GM12878 (cell line): Measurements from ENCODE around the gene BHLHE41. TPM values are rescaled to one million over a fixed set of nuclear protein-coding genes. Genes with fewer than 3 reads are reported as not detected.

Experiments
- ATAC-seq: fragments of 200-7000 bp; cut with Tn5 transposase; 3 replicates; pipeline ENCODE4 v1.9.1; 2020; ENCODE audit warnings: mild to moderate bottlenecking, moderate library complexity
- BruUV-seq: library from RNA; stranded (reverse); fragments of 400-500 nt; replicated peaks from 2 replicates; lab custom pipeline; 2021; lab: Mats Ljungman, UMichigan
- CTCF ChIA-PET: fragments of 300-600 bp; sonication (Branson Sonifier 250); formaldehyde crosslinking; extraction: SDS; loops from one replicate; lab custom pipeline; 2021; ENCODE audit warnings: inconsistent platforms; lab: Yijun Ruan, JAX
- POLR2A ChIA-PET: fragments of 350-600 bp; formaldehyde crosslinking; extraction: SDS; loops from one replicate; lab custom pipeline; 2021; ENCODE audit warnings: inconsistent platforms; lab: Charles Lee
- RAD21 ChIA-PET: fragments of 300-600 bp; sonication (Branson Sonifier 250); formaldehyde crosslinking; loops from one replicate; lab custom pipeline; 2023; ENCODE audit warnings: antibody characterized with exemption; ENCODE audit not compliant: unreplicated experiment; lab: Charles Lee
- SMC1A ChIA-PET: fragments of 300-600 bp; sonication (Branson Sonifier 250); formaldehyde crosslinking; loops from one replicate; lab custom pipeline; 2023; ENCODE audit not compliant: unreplicated experiment, uncharacterized antibody; lab: Charles Lee
- DNase-seq: peaks from one replicate; pipeline ENCODE4 v3.0.0-alpha.2; 2011; ENCODE audit warnings: low read depth, low spot score
- FAIRE-seq: peaks from 3 replicates; lab custom pipeline; 2011; peaks lifted over from hg19 to GRCh38; lab: Jason Lieb, UNC
- H2AFZ ChIP-seq: 2 replicates; pipeline ENCODE4 v1.6.0; 2011; ENCODE audit warnings: low read depth, low read length, control low read depth; ENCODE audit not compliant: control insufficient read depth
- H3K27ac ChIP-seq: 2 replicates; pipeline ENCODE4 v1.5.1; 2011; ENCODE audit warnings: control low read depth; ENCODE audit not compliant: control insufficient read depth, insufficient read depth
- H3K27me3 ChIP-seq, 2 experiments: replicated peaks in 1 of 2; 2 replicates each; pipeline versions ENCODE4 v1.6.0 to v1.6.1; 2011; ENCODE audit warnings: low read length in 1 of 2; ENCODE audit not compliant: control insufficient read depth in 2 of 2, insufficient read depth in 2 of 2
- H3K36me3 ChIP-seq, 2 experiments: 2 replicates each; pipeline ENCODE4 v1.5.1; 2011; ENCODE audit warnings: low read length in 1 of 2; ENCODE audit not compliant: control insufficient read depth in 2 of 2, insufficient read depth in 2 of 2
- H3K4me1 ChIP-seq: 2 replicates; pipeline ENCODE4 v1.6.1; 2011; ENCODE audit warnings: mild to moderate bottlenecking, low read length, moderate library complexity, mixed read lengths; ENCODE audit not compliant: control insufficient read depth, insufficient read depth
- H3K4me2 ChIP-seq: 2 replicates; pipeline ENCODE4 v1.6.0; 2011; ENCODE audit warnings: control low read depth; ENCODE audit not compliant: control insufficient read depth, insufficient read depth
- H3K4me3 ChIP-seq: fragments of 200-600 bp; sonication (generic); 2 replicates; pipeline ENCODE4 v1.5.1; 2016
- H3K79me2 ChIP-seq: 2 replicates; pipeline ENCODE4 v1.6.0; 2011; ENCODE audit warnings: low read length; ENCODE audit not compliant: control insufficient read depth, insufficient read depth
- H3K9ac ChIP-seq: 2 replicates; pipeline ENCODE4 v1.8.0; 2011; ENCODE audit warnings: low read length, control low read depth, mixed read lengths; ENCODE audit not compliant: control insufficient read depth, insufficient read depth
- H3K9me3 ChIP-seq: replicated peaks from 3 replicates; pipeline ENCODE4 v1.5.1; 2011; ENCODE audit warnings: mild to moderate bottlenecking, low read length; ENCODE audit not compliant: control insufficient read depth, insufficient read depth
- H4K20me1 ChIP-seq: 2 replicates; pipeline ENCODE4 v1.6.0; 2011; ENCODE audit not compliant: control insufficient read depth, insufficient read depth
- EZH2 ChIP-seq: IDR thresholded peaks from 2 replicates; pipeline ENCODE4 v1.6.1; 2012; ENCODE audit warnings: low read depth, mild to moderate bottlenecking, control low read depth, inconsistent platforms, low read length, borderline replicate concordance; ENCODE audit not compliant: control insufficient read depth
- GABPA ChIP-seq: IDR thresholded peaks from 2 replicates; pipeline ENCODE4 v1.6.1; 2014; ENCODE audit warnings: antibody characterized with exemption, low read depth, mild to moderate bottlenecking, inconsistent platforms
- HDGF ChIP-seq: fragments of 450-650 bp; IDR thresholded peaks from 2 replicates; pipeline ENCODE4 v1.6.1; 2016; ENCODE audit warnings: antibody characterized with exemption
- KAT2A ChIP-seq: conservative IDR thresholded peaks from 2 replicates; pipeline ENCODE4 v1.6.1; 2011; ENCODE audit warnings: low read depth, low read length; ENCODE audit not compliant: control insufficient read depth
- MTA2 ChIP-seq: fragments of 450-650 bp; IDR thresholded peaks from 2 replicates; pipeline ENCODE4 v1.6.1; 2016; ENCODE audit warnings: low read depth, mild to moderate bottlenecking, moderate library complexity
- NFXL1 ChIP-seq: fragments of 450-650 bp; IDR thresholded peaks from 2 replicates; pipeline ENCODE4 v1.6.1; 2017; ENCODE audit warnings: antibody characterized with exemption, mild to moderate bottlenecking, borderline replicate concordance
- NFYA ChIP-seq: IDR thresholded peaks from 2 replicates; pipeline ENCODE4 v1.6.1; 2011; ENCODE audit warnings: low read depth, mild to moderate bottlenecking, low read length, improper control_type of control experiment, borderline replicate concordance
- RAD51 ChIP-seq: fragments of 450-650 bp; IDR thresholded peaks from 2 replicates; pipeline ENCODE4 v1.6.1; 2016; ENCODE audit warnings: moderate library complexity, mild to moderate bottlenecking, inconsistent platforms
- SIN3A ChIP-seq: IDR thresholded peaks from 2 replicates; pipeline ENCODE4 v1.6.1; 2012; ENCODE audit warnings: low read depth, low read length, improper control_type of control experiment
- SMAD1 ChIP-seq: fragments of 450-650 bp; IDR thresholded peaks from 2 replicates; pipeline ENCODE4 v1.6.1; 2018; ENCODE audit warnings: mild to moderate bottlenecking, low read depth; ENCODE audit not compliant: partially characterized antibody
- SMARCA5 ChIP-seq: fragments of 450-650 bp; IDR thresholded peaks from 2 replicates; pipeline ENCODE4 v1.6.1; 2017; ENCODE audit warnings: mild to moderate bottlenecking
- SRF ChIP-seq, 2 experiments: IDR thresholded peaks; 2 replicates each; pipeline ENCODE4 v1.6.1; 2011; ENCODE audit warnings: low read depth in 2 of 2, low read length in 2 of 2, mild to moderate bottlenecking in 1 of 2, moderate library complexity in 1 of 2
- SUZ12 ChIP-seq: fragments of 200-600 bp; sonication (generic); IDR thresholded peaks from one replicate; pipeline ENCODE4 v1.6.1; 2018; ENCODE audit warnings: antibody characterized with exemption, mild to moderate bottlenecking; ENCODE audit not compliant: unreplicated experiment
- ZNF274 ChIP-seq: IDR thresholded peaks from one replicate; pipeline ENCODE4 v1.8.0; 2011; ENCODE audit not compliant: insufficient read length, insufficient read depth
- WGBS: methylation state at CpG from one replicate; pipeline ENCODE4 v1.1.6; 2016; ENCODE audit warnings: low lambda C conversion rate; ENCODE audit not compliant: insufficient replicate concordance, insufficient coverage; ENCODE audit errors: missing lambda C conversion rate; 5-methylcytosine and 5-hydroxymethylcytosine counted together
- in situ Hi-C: fragments of 300-500 bp; cut with MboI; formaldehyde crosslinking; loops from 9 replicates; pipeline ENCODE4 v1.14.3; 2018; ENCODE audit warnings: mixed read lengths
- intact Hi-C: fragments of 100-400 bp; cut with micrococcal nuclease; formaldehyde crosslinking; loops from one replicate; pipeline ENCODE4 v1.14.2; 2022; ENCODE audit not compliant: unreplicated experiment
- polyA plus RNA-seq, 11 experiments: library from polyadenylated mRNA; depleted of rRNA in 4 of 11; unstranded in 6 of 11; stranded (reverse) in 5 of 11; fragments of >200 nt; fragmentation: Nextera tagmentation in 4 of 11; fragmentation: Illumina TruSeq in 1 of 11; extraction: Ambion mirVana in 4 of 11; extraction: Trizol in 1 of 11; gene quantifications; 1 replicate in 1 of 11; 2 replicates in 10 of 11; pipeline versions ENCODE4 v1.2.1 to v1.2.3, GENCODE V29; 2011 to 2016; ENCODE audit warnings: inconsistent platforms in 2 of 11, missing spikeins in 2 of 11, low read depth in 1 of 11
- total RNA-seq, 4 experiments: library from RNA; depleted of rRNA in 3 of 4; stranded (reverse); fragments of >200 nt in 3 of 4; fragmentation: Illumina TruSeq in 1 of 4; extraction: Trizol in 1 of 4; gene quantifications; 2 replicates each; pipeline versions ENCODE4 v1.2.1 to v1.2.3, GENCODE V29; 2013 to 2021
- TF ChIP-seq, protein P1 (sequence below): fragments of 450-650 bp; IDR thresholded peaks from 2 replicates; pipeline ENCODE4 v1.6.1; 2017; ENCODE audit warnings: mild to moderate bottlenecking
- TF ChIP-seq, protein P2 (sequence below): IDR thresholded peaks from 2 replicates; pipeline ENCODE4 v1.6.1; 2012; ENCODE audit warnings: improper control_type of control experiment, low read depth, low read length; ENCODE audit not compliant: insufficient replicate concordance

BHLHE41 gene
- total and polyA plus RNA-seq, 10 of the 15 experiments (the other 5 are each of a cell fraction or from before 2014, with no cell fraction given): 0.02 to 1.5 (median 0.07) TPM; not detected in 3

DNA sequence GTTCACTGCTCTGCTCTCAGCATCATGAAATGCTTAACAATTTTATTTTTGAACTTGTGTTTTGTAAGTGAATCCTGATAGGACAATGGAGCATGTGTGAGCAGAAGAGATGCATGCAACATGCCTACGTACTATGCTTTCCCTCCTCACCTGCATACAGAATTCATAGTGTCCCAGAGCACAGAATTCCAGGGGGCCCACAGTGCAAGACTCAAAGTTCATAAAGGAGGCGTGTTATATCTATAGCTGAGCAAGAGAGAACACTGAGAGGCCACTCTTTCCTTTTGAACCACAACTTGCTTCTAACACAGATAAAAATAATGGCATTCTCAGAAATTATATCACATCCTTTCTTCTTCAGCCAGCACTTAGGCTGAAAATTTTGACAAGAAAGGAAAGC, 28.8 kb downstream of the BHLHE41 start:
- Histone ChIP-seq H3K79me2 (no peaks in the 10 kb centered on the region), H2AFZ (no peak overlapping the region), H3K27ac (no peak overlapping the region), H3K9me3 (no peaks in the 10 kb centered on the region), H3K9ac (no peak overlapping the region), H3K36me3 (no peaks in the 10 kb centered on the region), H3K27me3 (peaks cover 0 to 9% of the 10 kb centered on the region in 2 experiments; a peak in 2 of 4 replicates), H3K4me1 (no peaks in the 10 kb centered on the region), H4K20me1 (no peaks in the 10 kb centered on the region), H3K4me3 (no peak overlapping the region), H3K4me2 (no peak overlapping the region)
- RAD21 ChIA-PET: interaction anchor here (1.0 to 2.1 kb wide), 5 partner anchors 8 to 556 kb away, joined by 3 to 7 read pairs (median 5); no protein-coding TSS in a partner anchor
- ATAC-seq (no peak), FAIRE-seq (no peak), DNase-seq (no peak)
- TF ChIP-seq SUZ12 (no peak), EZH2 (no peak), HDGF (no peak), ZNF274 (no peak), MTA2 (no peak), NFXL1 (no peak), SMARCA5 (no peak), NFYA (no peak), GABPA (no peak), SRF (IDR thresholded peaks at IDR 0.05; ENCODE audit: low read depth in 2 of 2, low read length in 2 of 2) (no peak), KAT2A (no peak), SIN3A (no peak), SMAD1 (no peak), RAD51 (no peak)
- TF ChIP-seq, protein P1, sequence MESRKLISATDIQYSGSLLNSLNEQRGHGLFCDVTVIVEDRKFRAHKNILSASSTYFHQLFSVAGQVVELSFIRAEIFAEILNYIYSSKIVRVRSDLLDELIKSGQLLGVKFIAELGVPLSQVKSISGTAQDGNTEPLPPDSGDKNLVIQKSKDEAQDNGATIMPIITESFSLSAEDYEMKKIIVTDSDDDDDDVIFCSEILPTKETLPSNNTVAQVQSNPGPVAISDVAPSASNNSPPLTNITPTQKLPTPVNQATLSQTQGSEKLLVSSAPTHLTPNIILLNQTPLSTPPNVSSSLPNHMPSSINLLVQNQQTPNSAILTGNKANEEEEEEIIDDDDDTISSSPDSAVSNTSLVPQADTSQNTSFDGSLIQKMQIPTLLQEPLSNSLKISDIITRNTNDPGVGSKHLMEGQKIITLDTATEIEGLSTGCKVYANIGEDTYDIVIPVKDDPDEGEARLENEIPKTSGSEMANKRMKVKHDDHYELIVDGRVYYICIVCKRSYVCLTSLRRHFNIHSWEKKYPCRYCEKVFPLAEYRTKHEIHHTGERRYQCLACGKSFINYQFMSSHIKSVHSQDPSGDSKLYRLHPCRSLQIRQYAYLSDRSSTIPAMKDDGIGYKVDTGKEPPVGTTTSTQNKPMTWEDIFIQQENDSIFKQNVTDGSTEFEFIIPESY: no peak
- TF ChIP-seq, protein P2, sequence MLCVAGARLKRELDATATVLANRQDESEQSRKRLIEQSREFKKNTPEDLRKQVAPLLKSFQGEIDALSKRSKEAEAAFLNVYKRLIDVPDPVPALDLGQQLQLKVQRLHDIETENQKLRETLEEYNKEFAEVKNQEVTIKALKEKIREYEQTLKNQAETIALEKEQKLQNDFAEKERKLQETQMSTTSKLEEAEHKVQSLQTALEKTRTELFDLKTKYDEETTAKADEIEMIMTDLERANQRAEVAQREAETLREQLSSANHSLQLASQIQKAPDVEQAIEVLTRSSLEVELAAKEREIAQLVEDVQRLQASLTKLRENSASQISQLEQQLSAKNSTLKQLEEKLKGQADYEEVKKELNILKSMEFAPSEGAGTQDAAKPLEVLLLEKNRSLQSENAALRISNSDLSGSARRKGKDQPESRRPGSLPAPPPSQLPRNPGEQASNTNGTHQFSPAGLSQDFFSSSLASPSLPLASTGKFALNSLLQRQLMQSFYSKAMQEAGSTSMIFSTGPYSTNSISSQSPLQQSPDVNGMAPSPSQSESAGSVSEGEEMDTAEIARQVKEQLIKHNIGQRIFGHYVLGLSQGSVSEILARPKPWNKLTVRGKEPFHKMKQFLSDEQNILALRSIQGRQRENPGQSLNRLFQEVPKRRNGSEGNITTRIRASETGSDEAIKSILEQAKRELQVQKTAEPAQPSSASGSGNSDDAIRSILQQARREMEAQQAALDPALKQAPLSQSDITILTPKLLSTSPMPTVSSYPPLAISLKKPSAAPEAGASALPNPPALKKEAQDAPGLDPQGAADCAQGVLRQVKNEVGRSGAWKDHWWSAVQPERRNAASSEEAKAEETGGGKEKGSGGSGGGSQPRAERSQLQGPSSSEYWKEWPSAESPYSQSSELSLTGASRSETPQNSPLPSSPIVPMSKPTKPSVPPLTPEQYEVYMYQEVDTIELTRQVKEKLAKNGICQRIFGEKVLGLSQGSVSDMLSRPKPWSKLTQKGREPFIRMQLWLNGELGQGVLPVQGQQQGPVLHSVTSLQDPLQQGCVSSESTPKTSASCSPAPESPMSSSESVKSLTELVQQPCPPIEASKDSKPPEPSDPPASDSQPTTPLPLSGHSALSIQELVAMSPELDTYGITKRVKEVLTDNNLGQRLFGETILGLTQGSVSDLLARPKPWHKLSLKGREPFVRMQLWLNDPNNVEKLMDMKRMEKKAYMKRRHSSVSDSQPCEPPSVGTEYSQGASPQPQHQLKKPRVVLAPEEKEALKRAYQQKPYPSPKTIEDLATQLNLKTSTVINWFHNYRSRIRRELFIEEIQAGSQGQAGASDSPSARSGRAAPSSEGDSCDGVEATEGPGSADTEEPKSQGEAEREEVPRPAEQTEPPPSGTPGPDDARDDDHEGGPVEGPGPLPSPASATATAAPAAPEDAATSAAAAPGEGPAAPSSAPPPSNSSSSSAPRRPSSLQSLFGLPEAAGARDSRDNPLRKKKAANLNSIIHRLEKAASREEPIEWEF: no peak
- SMC1A ChIA-PET: interaction anchor here (2.5 kb wide), 1 partner anchor 19 kb away, joined by 9 read pairs; no protein-coding TSS in a partner anchor
- intact Hi-C loops: loop anchor here (5.0 to 10.0 kb wide), 2 partner anchors 519 to 556 kb away; no protein-coding TSS in a partner anchor
- WGBS: 51% methylated on average over 2 of the region's 2 CpGs
- no TSS peak for BruUV-seq
- in situ Hi-C loops: no loop called here
- POLR2A ChIA-PET: no interaction called here
- CTCF ChIA-PET: interaction anchor here (0.6 to 7.8 kb wide), 7 partner anchors 21 to 556 kb away, joined by 3 to 63 read pairs (median 4); no protein-coding TSS in a partner anchor
